K562 treated with DMSO at 1 percent for 4 hours (cell line): ENCODE measurements around the gene PHLPP1. TPM values are rescaled to one million over a fixed set of nuclear protein-coding genes. Genes with fewer than 3 reads are reported as not detected.

Source experiments
- total RNA-seq: library from RNA; unstranded; fragments of 300-600 nt; gene quantifications from 2 replicates; pipeline ENCODE4 v1.2.3, GENCODE V29; 2022; ENCODE audit not compliant: insufficient read depth

PHLPP1 gene
- 6.9 and 7.8 TPM in 2 replicates for total RNA-seq

DNA sequence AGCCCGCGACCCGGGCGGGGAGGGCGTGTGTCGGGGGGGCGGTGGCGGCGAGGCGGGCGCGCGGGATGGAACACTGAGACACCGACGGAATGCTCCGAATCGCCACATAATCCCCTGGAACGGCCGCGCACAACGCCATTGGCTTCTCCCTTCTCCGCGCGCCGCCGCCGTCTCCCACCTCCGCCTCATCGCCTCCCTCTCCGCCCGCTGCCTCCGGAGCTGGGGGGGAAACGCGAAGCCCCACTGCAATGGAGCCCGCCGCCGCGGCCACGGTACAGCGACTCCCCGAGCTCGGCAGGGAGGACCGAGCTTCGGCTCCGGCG is at the start of gene PHLPP1:
Gene PHLPP1 (plus strand): TSS at position 106 of the 323 bp plus-strand sequence. CDS start 143 bp downstream, at position 249.

Other genes starting within 250 kb of the PHLPP1 start
- gene ZCCHC2, start 192.5 kb upstream of the PHLPP1 start, total RNA-seq = 3.4 and 4.2 TPM in 2 replicates